HCT116 (cell line): ENCODE measurements around the gene BET1L. TPM values are rescaled to one million over a fixed set of nuclear protein-coding genes. Genes with fewer than 3 reads are reported as not detected.

Experiments used
- ATAC-seq: fragments of 200-7000 bp; cut with Tn5 transposase; 2 replicates; pipeline ENCODE4 v1.9.1; 2020; ENCODE audit warnings: mild to moderate bottlenecking, moderate library complexity
- BruUV-seq: library from RNA; stranded (reverse); fragments of 400-500 nt; replicated peaks from 2 replicates; lab custom pipeline; 2021; lab: Mats Ljungman, UMichigan
- CTCF ChIA-PET: fragments of 300-600 bp; sonication (Branson Sonifier 250); formaldehyde crosslinking; loops from one replicate; lab custom pipeline; 2021; ENCODE audit warnings: antibody characterized with exemption; lab: Charles Lee
- POLR2A ChIA-PET: fragments of 300-600, 350-600 bp; sonication (Branson Sonifier 250); formaldehyde crosslinking; loops from one replicate; lab custom pipeline; 2021; ENCODE audit warnings: antibody characterized with exemption; lab: Charles Lee
- RAD21 ChIA-PET, 2 experiments: fragments of 300-600 bp; sonication (Branson Sonifier 250); formaldehyde crosslinking; loops; one replicate each; lab custom pipeline; 2023; ENCODE audit warnings: low total read pairs in 2 of 2; ENCODE audit not compliant: uncharacterized antibody in 2 of 2, unreplicated experiment in 2 of 2, low non-redundant PET in 1 of 2; lab: Charles Lee
- DNase-seq: peaks from one replicate; pipeline ENCODE4 v3.0.0-alpha.2; 2010; ENCODE audit warnings: low read depth, low spot score
- H2AFZ ChIP-seq: fragments of 200-600 bp; shearing (Covaris generic), sonication (generic); 2 replicates; pipeline ENCODE4 v1.6.1; 2017; ENCODE audit warnings: low read depth, mixed run types, mixed read lengths, antibody characterized with exemption, low read length; ENCODE audit not compliant: poor library complexity, severe bottlenecking
- H3K27ac ChIP-seq: 2 replicates; pipeline ENCODE4 v1.5.1; 2012; ENCODE audit warnings: low read depth, low read length
- H3K27me3 ChIP-seq: fragments of 200-600 bp; sonication (generic); 2 replicates; pipeline ENCODE4 v1.6.1; 2016; ENCODE audit warnings: mixed run types, low read length, mixed read lengths; ENCODE audit not compliant: insufficient read depth
- H3K36me3 ChIP-seq, 2 experiments: fragments of 200-500 bp in 1 of 2; fragments of 200-600 bp in 1 of 2; sonication (Bioruptor generic) in 1 of 2; sonication (generic) in 1 of 2; 2 replicates each; pipeline versions ENCODE4 v1.5.1 to v1.6.1; 2014 to 2016; ENCODE audit warnings: low read length in 2 of 2, inconsistent platforms in 1 of 2, mixed read lengths in 1 of 2, mixed run types in 1 of 2; ENCODE audit not compliant: insufficient read depth in 2 of 2, control insufficient read depth in 1 of 2
- H3K4me1 ChIP-seq, 2 experiments: fragments of 200-600 bp in 1 of 2; sonication (generic) in 1 of 2; 2 replicates each; pipeline versions ENCODE4 v1.5.1 to v1.6.1; 2012 to 2017; ENCODE audit warnings: low read length in 2 of 2, inconsistent platforms in 1 of 2, mild to moderate bottlenecking in 1 of 2, mixed read lengths in 1 of 2, mixed run types in 1 of 2, moderate library complexity in 1 of 2; ENCODE audit not compliant: insufficient read depth in 2 of 2, control insufficient read depth in 1 of 2
- H3K4me2 ChIP-seq: fragments of 200-600 bp; sonication (generic); 2 replicates; pipeline ENCODE4 v1.6.1; 2017; ENCODE audit warnings: mixed run types, low read length, mixed read lengths
- H3K4me3 ChIP-seq, 2 experiments: fragments of 200-600 bp in 1 of 2; sonication (generic) in 1 of 2; replicated peaks in 1 of 2; 2 replicates each; pipeline ENCODE4 v1.5.1; 2011 to 2016; ENCODE audit warnings: low read length in 2 of 2, control low read depth in 1 of 2, low read depth in 1 of 2, mild to moderate bottlenecking in 1 of 2, mixed read lengths in 1 of 2, mixed run types in 1 of 2
- H3K79me2 ChIP-seq: fragments of 200-600 bp; sonication (generic); 2 replicates; pipeline ENCODE4 v1.6.1; 2017; ENCODE audit warnings: mild to moderate bottlenecking, mixed run types, low read length, moderate library complexity, mixed read lengths; ENCODE audit not compliant: insufficient read depth
- H3K9ac ChIP-seq: fragments of 200-600 bp; sonication (generic); 2 replicates; pipeline ENCODE4 v1.6.1; 2016; ENCODE audit warnings: low read length, mixed read lengths
- H3K9me2 ChIP-seq: fragments of 200-600 bp; sonication (generic), shearing (Covaris generic); 2 replicates; pipeline ENCODE4 v1.6.1; 2017; ENCODE audit warnings: mixed run types, mild to moderate bottlenecking, moderate library complexity; ENCODE audit not compliant: insufficient read depth
- H3K9me3 ChIP-seq, 2 experiments: fragments of 200-500 bp in 1 of 2; fragments of 200-600 bp in 1 of 2; sonication (Bioruptor generic) in 1 of 2; sonication (generic) in 1 of 2; 2 replicates each; pipeline ENCODE4 v1.6.1; 2014 to 2017; ENCODE audit warnings: low read length in 2 of 2, mixed read lengths in 2 of 2, inconsistent platforms in 1 of 2, low read depth in 1 of 2, mild to moderate bottlenecking in 1 of 2, mixed run types in 1 of 2, moderate library complexity in 1 of 2; ENCODE audit not compliant: control insufficient read depth in 1 of 2, insufficient read depth in 1 of 2
- H4K20me1 ChIP-seq: fragments of 200-600 bp; sonication (generic), shearing (Covaris generic); 2 replicates; pipeline ENCODE4 v1.6.1; 2017; ENCODE audit warnings: mixed run types, mild to moderate bottlenecking, moderate library complexity; ENCODE audit not compliant: insufficient read depth
- ATF3 ChIP-seq: IDR thresholded peaks from 2 replicates; pipeline ENCODE4 v1.6.1; 2012
- CBX3 ChIP-seq: IDR thresholded peaks from 2 replicates; pipeline ENCODE4 v1.6.1; 2012; ENCODE audit warnings: low read depth
- CEBPB ChIP-seq: IDR thresholded peaks from 2 replicates; pipeline ENCODE4 v1.6.1; 2012; ENCODE audit warnings: low read depth
- CTCF ChIP-seq, 3 experiments: fragments of 200-600 bp in 1 of 3; sonication (generic) in 1 of 3; IDR thresholded peaks in 2 of 3; conservative IDR thresholded peaks in 1 of 3; 2 replicates each; pipeline ENCODE4 v1.5.1; 2012 to 2017; ENCODE audit warnings: low read depth in 2 of 3, low read length in 2 of 3, antibody characterized with exemption in 1 of 3, borderline replicate concordance in 1 of 3, control low read depth in 1 of 3, mild to moderate bottlenecking in 1 of 3, mixed read lengths in 1 of 3, mixed run types in 1 of 3, moderate library complexity in 1 of 3; ENCODE audit not compliant: insufficient read depth in 1 of 3
- ELF1 ChIP-seq: IDR thresholded peaks from 2 replicates; pipeline ENCODE4 v1.6.1; 2012; ENCODE audit warnings: low read depth, borderline replicate concordance
- EZH2 ChIP-seq: fragments of 200-600 bp; sonication (generic); IDR thresholded peaks from 2 replicates; pipeline ENCODE4 v1.6.1; 2017; ENCODE audit warnings: antibody characterized with exemption, mixed run types
- EZH2phosphoT487 ChIP-seq: fragments of 200-600 bp; IDR thresholded peaks from 2 replicates; pipeline ENCODE4 v1.6.1; 2018; ENCODE audit warnings: antibody characterized with exemption, borderline replicate concordance
- FOSL1 ChIP-seq: IDR thresholded peaks from 2 replicates; pipeline ENCODE4 v1.6.1; 2012; ENCODE audit warnings: low read depth
- POLR2AphosphoS5 ChIP-seq: IDR thresholded peaks from 2 replicates; pipeline ENCODE4 v1.6.1; 2011; ENCODE audit warnings: mild to moderate bottlenecking, low read depth, low read length, moderate library complexity
- REST ChIP-seq: IDR thresholded peaks from 2 replicates; pipeline ENCODE4 v1.6.1; 2012; ENCODE audit warnings: low read depth
- SIN3A ChIP-seq: IDR thresholded peaks from 2 replicates; pipeline ENCODE4 v1.6.1; 2012; ENCODE audit warnings: low read depth
- TCF7L2 ChIP-seq: IDR thresholded peaks from 2 replicates; pipeline ENCODE4 v1.7.0; 2011; ENCODE audit warnings: borderline replicate concordance, inconsistent platforms; ENCODE audit not compliant: insufficient read depth, insufficient read length; ENCODE audit errors: extremely low read depth
- YY1 ChIP-seq: IDR thresholded peaks from 2 replicates; pipeline ENCODE4 v1.6.1; 2011; ENCODE audit warnings: low read length, low read depth, moderate library complexity, mild to moderate bottlenecking; ENCODE audit not compliant: insufficient replicate concordance; ENCODE audit errors: extremely low read depth
- ZFX ChIP-seq: fragments of 450-650 bp; IDR thresholded peaks from 2 replicates; pipeline ENCODE4 v1.6.1; 2017
- intact Hi-C: fragments of 100-400 bp; cut with micrococcal nuclease; formaldehyde crosslinking; loops from 2 replicates; pipeline ENCODE4 v1.10.0; 2022
- total RNA-seq: library from RNA; stranded (reverse); gene quantifications from one replicate; pipeline ENCODE4 v1.2.1, GENCODE V29; 2021; ENCODE audit not compliant: unreplicated experiment

BET1L gene
- total RNA-seq, 1 experiment from 2014 or later = 49.1 TPM

GRCh38 chr11:255816-256215 lies 48.6 kb upstream of the BET1L start:
- ATAC-seq (no peak), DNase-seq (no peak)
- Histone ChIP-seq H3K4me1 (no peaks in the 10 kb centered on the region), H3K79me2 (no peaks in the 10 kb centered on the region), H3K36me3 (peaks cover 22 to 27% of the 10 kb centered on the region in 2 experiments; a peak in 3 of 4 replicates), H3K9ac (no peak overlapping the region), H3K27me3 (no peaks in the 10 kb centered on the region), H3K4me2 (no peak overlapping the region), H3K9me3 (no peaks in the 10 kb centered on the region), H4K20me1 (no peaks in the 10 kb centered on the region), H3K4me3 (no peak overlapping the region), H3K9me2 (no peaks in the 10 kb centered on the region), H2AFZ (no peak overlapping the region), H3K27ac (no peak overlapping the region)
- TF ChIP-seq SIN3A (no peak), TCF7L2 (no peak), EZH2 (no peak), ELF1 (no peak), REST (no peak), CTCF (IDR thresholded peaks at IDR 0.05 in 2 of 3, conservative IDR thresholded peaks at IDR 0.05 in 1 of 3; ENCODE audit: borderline replicate concordance in 1 of 3, insufficient read depth in 1 of 3, low read depth in 2 of 3, low read length in 2 of 3) (no peak), ATF3 (no peak), FOSL1 (no peak), ZFX (no peak), YY1 (no peak), CBX3 (no peak), POLR2AphosphoS5 (no peak), CEBPB (no peak), EZH2phosphoT487 (no peak)
- ChIA-PET CTCF (no interaction called here), POLR2A (no interaction called here), RAD21 (no interaction called here)
- BruUV-seq = no TSS peak
- intact Hi-C loops = no loop called here
